Epithelial cell of esophagus (primary cell): Measurements from ENCODE around the gene ENTPD7.

ENCODE experiments used
- DNase-seq: peaks from one replicate; pipeline ENCODE4 v3.0.0; 2010; ENCODE audit warnings: low read depth
- H3K4me3 ChIP-seq: 2 replicates; pipeline ENCODE4 v1.5.1; 2011; ENCODE audit warnings: mild to moderate bottlenecking, low read length, control low read depth
- CTCF ChIP-seq: IDR thresholded peaks from 2 replicates; pipeline ENCODE4 v1.5.1; 2011; ENCODE audit warnings: low read depth, mild to moderate bottlenecking, low read length, control low read depth, inconsistent platforms; ENCODE audit not compliant: insufficient read depth; ENCODE audit errors: missing control alignments

Gene ENTPD7

GRCh38 chr10:99628923-99629624, 30.2 kb upstream of the ENTPD7 start:
- DNase-seq = peak; percentile 57
- no peak for TF ChIP-seq CTCF
- H3K4me3 ChIP-seq = no peak overlapping the region

- no peak for TF ChIP-seq CTCF
- no peak overlapping the region for H3K4me3 ChIP-seq
- DNase-seq = no peak
Observed at GRCh38 chr10:99629625-99629978, 29.7 kb upstream of the ENTPD7 start.

GRCh38 chr10:99630433-99630832, 28.9 kb upstream of the ENTPD7 start:
- DNase-seq = peak; percentile 76
- peak; percentile 62 for TF ChIP-seq CTCF

GRCh38 chr10:99630991-99631390, 28.3 kb upstream of the ENTPD7 start:
- H3K4me3 ChIP-seq = no peak overlapping the region
- no peak for TF ChIP-seq CTCF
- no peak for DNase-seq

More at GRCh38 chr10:99630433-99630832, 28.9 kb upstream of the ENTPD7 start:
- no peak overlapping the region for H3K4me3 ChIP-seq

GRCh38 chr10:99631496-99631895, 27.8 kb upstream of the ENTPD7 start:
- peak; percentile 56 for DNase-seq
- TF ChIP-seq CTCF = no peak
- H3K4me3 ChIP-seq = no peak overlapping the region

GRCh38 chr10:99633832-99634231, 25.5 kb upstream of the ENTPD7 start:
- no peak overlapping the region for H3K4me3 ChIP-seq
- no peak for TF ChIP-seq CTCF
- DNase-seq = no peak

- no peak for TF ChIP-seq CTCF
- no peak overlapping the region for H3K4me3 ChIP-seq
- DNase-seq = no peak
Observed at GRCh38 chr10:99647601-99648151, 11.6 kb upstream of the ENTPD7 start.
